HG02938 (cell line): Measurements from ENCODE around the gene FAM107A.

Experiments
- ATAC-seq: cut with Tn5 transposase; IDR thresholded peaks from one replicate; pipeline ENCODE4 v1.9.1; 2021; ENCODE audit warnings: mild to moderate bottlenecking, moderate library complexity; ENCODE audit not compliant: unreplicated experiment

Gene FAM107A

GRCh38 chr3:58520403-58521335 lies 56.5 kb downstream of the FAM107A start:
- ATAC-seq = no peak

GRCh38 chr3:58519668-58520402 lies 57.4 kb downstream of the FAM107A start:
- no peak for ATAC-seq

GRCh38 chr3:58518291-58518789 lies 58.9 kb downstream of the FAM107A start:
- ATAC-seq = no peak

- no peak for ATAC-seq
These were observed 62.8 kb downstream of the FAM107A start for GRCh38 chr3:58514405-58514804.
